Endothelial cell (in vitro differentiated cells): ENCODE data around the gene MAML1. TPM values are rescaled to one million over a fixed set of nuclear protein-coding genes. Genes with fewer than 3 reads are reported as not detected.

Experiments
- DNase-seq: peaks from one replicate; pipeline ENCODE4 v3.0.0; 2021; ENCODE audit warnings: low spot score
- H3K27ac Mint-ChIP-seq: one replicate; pipeline ENCODE4 v1.8.0; 2021; ENCODE audit warnings: mixed read lengths, inconsistent platforms; ENCODE audit not compliant: unreplicated experiment
- H3K27me3 Mint-ChIP-seq: one replicate; pipeline ENCODE4 v1.8.0; 2021; ENCODE audit warnings: mild to moderate bottlenecking, moderate library complexity, mixed read lengths, inconsistent platforms; ENCODE audit not compliant: unreplicated experiment
- H3K36me3 Mint-ChIP-seq: one replicate; pipeline ENCODE4 v1.8.0; 2021; ENCODE audit warnings: mild to moderate bottlenecking, low read depth, mixed read lengths, inconsistent platforms; ENCODE audit not compliant: unreplicated experiment
- H3K4me1 Mint-ChIP-seq: one replicate; pipeline ENCODE4 v1.8.0; 2021; ENCODE audit warnings: mild to moderate bottlenecking, mixed read lengths, inconsistent platforms; ENCODE audit not compliant: unreplicated experiment
- H3K4me3 Mint-ChIP-seq: one replicate; pipeline ENCODE4 v1.8.0; 2021; ENCODE audit warnings: mild to moderate bottlenecking, mixed read lengths, inconsistent platforms; ENCODE audit not compliant: unreplicated experiment
- H3K9me3 Mint-ChIP-seq: one replicate; pipeline ENCODE4 v1.8.0; 2021; ENCODE audit warnings: mixed read lengths, inconsistent platforms; ENCODE audit not compliant: unreplicated experiment
- CTCF ChIP-seq: fragments of 200-600 bp; sonication (generic); IDR thresholded peaks from one replicate; pipeline ENCODE4 v1.5.0; 2021; ENCODE audit warnings: antibody characterized with exemption; ENCODE audit not compliant: unreplicated experiment
- total RNA-seq: library from RNA; stranded (reverse); fragmentation: NEBNext Ultra II Directional; extraction: Animal tissue kit (Norgen Biotek cat#: 25700); gene quantifications from one replicate; pipeline ENCODE4 v1.2.1, GENCODE V29; 2021; ENCODE audit not compliant: unreplicated experiment

MAML1 gene
- total RNA-seq, 1 donor from 2014 or later = 30.0 TPM

- Mint-ChIP-seq H3K27ac (no peak overlapping the region), H3K27me3 (peaks cover 3% of the 10 kb centered on the region), H3K4me1 (peaks cover 8% of the 10 kb centered on the region), H3K9me3 (no peaks in the 10 kb centered on the region), H3K4me3 (peak overlapping the region; percentile 82), H3K36me3 (peaks cover 7% of the 10 kb centered on the region)
- no peak for TF ChIP-seq CTCF
- no peak for DNase-seq
Measured at GRCh38 chr5:179815491-179816249, 83.0 kb downstream of the MAML1 start.

- H3K9me3 Mint-ChIP-seq = no peaks in the 10 kb centered on the region
- no peak for TF ChIP-seq CTCF
Measured at GRCh38 chr5:179816401-179816795, 83.8 kb downstream of the MAML1 start.

GRCh38 chr5:179816796-179817469 is 84.3 kb downstream of the MAML1 start:
- DNase-seq = no peak
- Mint-ChIP-seq H3K27ac (no peak overlapping the region), H3K36me3 (peaks cover 11% of the 10 kb centered on the region), H3K4me1 (peaks cover 11% of the 10 kb centered on the region), H3K4me3 (no peak overlapping the region), H3K9me3 (no peaks in the 10 kb centered on the region), H3K27me3 (peaks cover 3% of the 10 kb centered on the region)
- no peak for TF ChIP-seq CTCF

More at GRCh38 chr5:179816401-179816795, 83.8 kb downstream of the MAML1 start:
- H3K4me3 Mint-ChIP-seq = peak overlapping the region; percentile 37
- peaks cover 7% of the 10 kb centered on the region for H3K36me3 Mint-ChIP-seq
- H3K27ac Mint-ChIP-seq = no peak overlapping the region
- DNase-seq = no peak
- peaks cover 8% of the 10 kb centered on the region for H3K4me1 Mint-ChIP-seq
- H3K27me3 Mint-ChIP-seq = peaks cover 3% of the 10 kb centered on the region

- H3K27ac Mint-ChIP-seq = no peak overlapping the region
- TF ChIP-seq CTCF = no peak
Measured at GRCh38 chr5:179817470-179817840, 84.8 kb downstream of the MAML1 start.

More at GRCh38 chr5:179817470-179817840, 84.8 kb downstream of the MAML1 start:
- H3K4me3 Mint-ChIP-seq = peak overlapping the region; percentile 51
- H3K9me3 Mint-ChIP-seq = no peaks in the 10 kb centered on the region
- H3K27me3 Mint-ChIP-seq = peaks cover 7% of the 10 kb centered on the region
- H3K4me1 Mint-ChIP-seq = peaks cover 16% of the 10 kb centered on the region
- DNase-seq = no peak
- H3K36me3 Mint-ChIP-seq = peaks cover 15% of the 10 kb centered on the region
